ENCODE data around the gene ZNF83. TPM values are rescaled to one million over a fixed set of nuclear protein-coding genes. Genes with fewer than 3 reads are reported as not detected.

Gene ZNF83
- total RNA-seq, 1 donor from 2014 or later = 45.6 TPM

- H3K27ac Mint-ChIP-seq (ENCODE audit: unreplicated experiment) = no peak overlapping the region
- H3K36me3 Mint-ChIP-seq (ENCODE audit: low read depth) = peaks cover 37% of the 10 kb centered on the region
- H3K9me3 Mint-ChIP-seq = peaks cover 9% of the 10 kb centered on the region
- H3K4me3 Mint-ChIP-seq = no peak overlapping the region
- DNase-seq (ENCODE audit: low read depth, low spot score) = no peak
- no peak for TF ChIP-seq CTCF (conservative IDR thresholded peaks at IDR 0.05)
- no peaks in the 10 kb centered on the region for H3K27me3 Mint-ChIP-seq (ENCODE audit: low read depth)
- H3K4me1 Mint-ChIP-seq = peaks cover 12% of the 10 kb centered on the region
Measured at GRCh38 chr19:52673014-52673413, 34.9 kb upstream of the ZNF83 start.

- peaks cover 10% of the 10 kb centered on the region for H3K4me1 Mint-ChIP-seq
- DNase-seq (ENCODE audit: low read depth, low spot score) = no peak
- H3K4me3 Mint-ChIP-seq = no peak overlapping the region
- H3K36me3 Mint-ChIP-seq (ENCODE audit: low read depth) = peaks cover 22% of the 10 kb centered on the region
- H3K27ac Mint-ChIP-seq (ENCODE audit: unreplicated experiment) = no peak overlapping the region
- no peaks in the 10 kb centered on the region for H3K27me3 Mint-ChIP-seq (ENCODE audit: low read depth)
- peaks cover 3% of the 10 kb centered on the region for H3K9me3 Mint-ChIP-seq
- no peak for TF ChIP-seq CTCF (conservative IDR thresholded peaks at IDR 0.05)
Measured at GRCh38 chr19:52670046-52670445, 31.9 kb upstream of the ZNF83 start.

- TF ChIP-seq CTCF (conservative IDR thresholded peaks at IDR 0.05) = no peak
- Mint-ChIP-seq H3K27me3 (ENCODE audit: low read depth) (no peaks in the 10 kb centered on the region), H3K9me3 (no peaks in the 10 kb centered on the region), H3K4me3 (no peak overlapping the region), H3K36me3 (ENCODE audit: low read depth) (peaks cover 17% of the 10 kb centered on the region), H3K4me1 (peaks cover 9% of the 10 kb centered on the region), H3K27ac (ENCODE audit: unreplicated experiment) (no peak overlapping the region)
- no peak for DNase-seq (ENCODE audit: low read depth, low spot score)
Measured at GRCh38 chr19:52669586-52669985, 31.4 kb upstream of the ZNF83 start.

- TF ChIP-seq CTCF (conservative IDR thresholded peaks at IDR 0.05) = no peak
- Mint-ChIP-seq H3K27ac (ENCODE audit: unreplicated experiment) (no peak overlapping the region), H3K4me3 (no peak overlapping the region), H3K27me3 (ENCODE audit: low read depth) (no peaks in the 10 kb centered on the region), H3K4me1 (peaks cover 9% of the 10 kb centered on the region), H3K36me3 (ENCODE audit: low read depth) (peaks cover 13% of the 10 kb centered on the region), H3K9me3 (no peaks in the 10 kb centered on the region)
- no peak for DNase-seq (ENCODE audit: low read depth, low spot score)
Measured at GRCh38 chr19:52667972-52668371, 29.8 kb upstream of the ZNF83 start.

- no peak for TF ChIP-seq CTCF (conservative IDR thresholded peaks at IDR 0.05)
- no peak overlapping the region for H3K27ac Mint-ChIP-seq (ENCODE audit: unreplicated experiment)
- no peaks in the 10 kb centered on the region for H3K9me3 Mint-ChIP-seq
- H3K4me3 Mint-ChIP-seq = no peak overlapping the region
- H3K27me3 Mint-ChIP-seq (ENCODE audit: low read depth) = no peaks in the 10 kb centered on the region
- H3K36me3 Mint-ChIP-seq (ENCODE audit: low read depth) = peaks cover 19% of the 10 kb centered on the region
- H3K4me1 Mint-ChIP-seq = peaks cover 9% of the 10 kb centered on the region
- DNase-seq (ENCODE audit: low read depth, low spot score) = no peak
Measured at GRCh38 chr19:52666506-52666905, 28.4 kb upstream of the ZNF83 start.

- Mint-ChIP-seq H3K27me3 (ENCODE audit: low read depth) (no peaks in the 10 kb centered on the region), H3K4me3 (no peak overlapping the region), H3K4me1 (peaks cover 9% of the 10 kb centered on the region), H3K27ac (ENCODE audit: unreplicated experiment) (peak overlapping the region; percentile 66), H3K36me3 (ENCODE audit: low read depth) (peaks cover 24% of the 10 kb centered on the region), H3K9me3 (no peaks in the 10 kb centered on the region)
- DNase-seq (ENCODE audit: low read depth, low spot score) = no peak
- no peak for TF ChIP-seq CTCF (conservative IDR thresholded peaks at IDR 0.05)
Measured at GRCh38 chr19:52665529-52665928, 27.4 kb upstream of the ZNF83 start.
